ENCODE measurements around the gene DNAH3. TPM values are rescaled to one million over a fixed set of nuclear protein-coding genes. Genes with fewer than 3 reads are reported as not detected.
"Not testable (repeated sequence)": the region's sequence is repeated elsewhere in the genome, so short reads cannot be mapped to it uniquely, and the experiment has no call there.

The DNAH3 gene
- total RNA-seq, 1 experiment from 2014 or later = not detected

DNA sequence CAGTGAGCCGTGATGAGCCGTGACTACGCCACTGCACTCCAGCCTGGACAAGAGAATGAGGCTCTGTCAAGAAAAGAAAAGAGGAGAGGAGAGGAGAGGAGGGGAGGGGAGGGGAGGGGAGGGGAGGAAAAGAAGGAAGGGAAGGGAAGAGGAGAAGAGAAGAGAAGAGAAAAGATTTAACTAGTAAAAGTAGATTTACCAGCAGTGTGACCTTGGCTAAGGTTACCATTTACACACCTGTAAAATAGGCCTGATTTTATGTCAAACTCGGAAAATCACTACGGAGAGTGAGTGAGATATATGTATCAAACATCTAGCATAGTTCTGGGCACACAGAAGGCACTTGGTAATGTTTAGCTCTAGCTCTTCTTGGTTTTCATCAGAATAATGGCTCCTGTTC, 140.8 kb downstream of the DNAH3 start:
- DNase-seq (ENCODE audit: low read depth) = no peak

DNA sequence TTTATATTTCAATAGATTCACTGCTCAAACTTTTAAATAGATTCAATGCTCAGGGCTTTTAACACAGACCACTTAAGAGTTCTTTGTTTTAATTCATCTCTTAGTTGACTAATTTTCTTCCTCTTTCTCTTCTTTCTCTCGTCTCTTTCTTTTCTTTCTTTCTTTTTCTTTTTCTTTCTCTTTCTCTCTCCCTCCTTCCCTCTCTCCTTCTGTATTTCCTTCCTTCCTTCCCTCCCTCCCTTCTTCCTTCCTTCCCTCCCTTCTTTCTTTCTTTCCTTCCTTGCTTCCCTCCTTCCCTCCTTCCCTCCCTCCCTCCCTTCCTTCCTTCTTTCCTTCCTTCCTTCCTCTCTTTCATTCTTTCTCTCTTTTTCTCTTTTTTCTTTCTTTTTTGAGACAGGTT, 145.6 kb downstream of the DNAH3 start:
- DNase-seq (ENCODE audit: low read depth) = no peak

DNA sequence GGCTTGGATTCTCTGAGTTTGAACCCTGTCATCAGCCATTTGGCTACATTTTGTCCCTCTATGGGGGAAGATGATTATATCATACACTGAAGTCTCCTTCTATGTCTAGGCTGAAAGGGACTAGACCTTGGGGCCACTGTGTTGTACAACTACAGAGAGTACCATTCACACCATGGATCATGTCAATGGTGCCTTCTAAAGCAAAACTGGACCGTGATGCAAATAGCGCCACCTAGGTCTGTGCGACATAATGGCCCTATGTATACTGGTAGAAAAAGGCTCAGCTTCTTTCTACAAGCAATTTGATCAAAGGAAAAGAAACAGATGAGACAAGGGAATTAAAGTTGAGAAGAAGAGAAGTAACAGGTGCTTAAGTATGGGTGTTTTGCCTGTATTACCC, 149.4 kb downstream of the DNAH3 start:
- peak; percentile 26 for DNase-seq (ENCODE audit: low read depth)

DNA sequence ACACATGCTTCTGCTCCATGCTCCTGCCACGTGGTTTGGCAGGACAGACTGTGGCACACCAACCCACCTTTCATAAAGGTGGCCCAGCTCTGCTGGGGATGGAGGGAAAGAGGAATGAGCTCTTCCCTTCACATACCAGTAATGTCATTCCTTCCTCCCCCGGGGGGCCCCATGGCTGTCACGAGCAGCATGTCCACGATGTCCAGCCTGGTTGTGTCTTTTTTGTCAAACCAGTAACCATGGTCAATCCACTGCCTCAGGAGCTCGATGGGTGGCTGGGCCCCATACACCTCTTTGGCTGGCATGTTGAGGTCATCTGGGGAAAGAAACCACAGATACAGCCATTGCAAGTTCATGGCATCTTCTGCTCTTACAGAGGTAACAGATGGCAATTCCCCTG, 153.5 kb downstream of the DNAH3 start:
- no peak for DNase-seq (ENCODE audit: low read depth)

DNA sequence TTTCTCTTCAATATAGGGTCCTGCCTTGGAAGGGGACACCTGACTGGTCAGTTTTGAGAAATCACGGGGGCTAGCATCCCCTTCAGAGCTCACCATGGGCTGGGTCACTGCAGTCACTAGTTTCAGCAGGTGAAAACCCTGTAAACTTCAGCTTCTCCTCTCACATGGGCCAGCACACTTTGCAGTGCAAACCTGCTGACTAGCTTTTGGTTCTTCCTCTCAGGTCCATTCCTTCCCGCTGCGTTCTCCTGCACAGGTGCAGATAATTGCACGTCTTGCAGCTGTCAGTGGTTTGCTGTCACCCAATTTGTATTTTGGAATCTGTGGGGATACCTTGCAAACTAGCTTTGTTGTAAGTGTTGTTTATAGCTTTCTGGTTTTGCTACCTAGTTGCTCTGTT, 154.9 kb downstream of the DNAH3 start:
- no peak for DNase-seq (ENCODE audit: low read depth)

DNA sequence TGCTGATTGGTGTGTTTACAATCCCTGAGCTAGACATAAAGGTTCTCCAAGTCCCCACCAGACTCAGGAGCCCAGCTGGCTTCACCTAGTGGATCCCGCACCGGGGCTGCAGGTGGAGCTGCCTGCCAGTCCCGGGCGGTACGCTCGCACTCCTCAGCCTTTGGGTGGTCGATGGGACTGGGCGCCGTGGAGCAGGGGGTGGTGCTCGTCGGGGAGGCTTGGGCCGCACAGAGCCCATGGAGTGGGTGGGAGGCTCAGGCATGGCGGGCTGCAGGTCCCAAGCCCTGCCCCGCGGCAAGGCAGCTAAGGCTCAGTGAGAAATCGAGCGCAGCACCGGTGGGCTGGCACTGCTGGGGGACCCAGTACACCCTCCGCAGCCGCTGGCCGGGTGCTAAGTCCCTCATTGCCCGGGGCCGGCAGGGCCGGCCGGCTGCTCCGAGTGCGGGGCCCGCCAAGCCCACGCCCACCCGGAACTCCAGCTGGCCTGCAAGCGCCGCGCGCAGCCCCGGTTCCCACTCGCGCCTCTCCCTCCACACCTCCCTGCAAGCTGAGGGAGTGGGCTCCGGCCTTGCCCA, 161.1 kb downstream of the DNAH3 start:
- DNase-seq (ENCODE audit: low read depth) = not testable (repeated sequence)

DNA sequence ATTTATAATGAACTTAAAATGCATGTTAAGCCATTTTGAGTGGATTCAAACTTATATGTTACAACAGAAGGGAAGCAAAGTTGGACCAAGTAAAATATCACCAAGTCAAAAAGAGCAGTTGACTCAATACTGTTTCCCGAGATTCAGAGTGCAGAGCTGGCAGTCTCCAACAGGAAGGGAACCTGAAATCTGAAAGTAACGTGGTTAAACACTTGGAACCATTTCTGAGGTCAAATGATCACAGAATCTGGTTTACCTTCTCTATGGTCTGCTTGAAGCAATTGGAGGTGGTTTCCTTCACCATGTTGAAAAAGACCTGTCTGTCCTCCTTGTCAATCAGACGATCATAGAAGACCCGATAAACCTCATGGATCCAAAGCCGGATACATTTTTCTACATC, 163.6 kb downstream of the DNAH3 start:
- DNase-seq (ENCODE audit: low read depth) = no peak

DNA sequence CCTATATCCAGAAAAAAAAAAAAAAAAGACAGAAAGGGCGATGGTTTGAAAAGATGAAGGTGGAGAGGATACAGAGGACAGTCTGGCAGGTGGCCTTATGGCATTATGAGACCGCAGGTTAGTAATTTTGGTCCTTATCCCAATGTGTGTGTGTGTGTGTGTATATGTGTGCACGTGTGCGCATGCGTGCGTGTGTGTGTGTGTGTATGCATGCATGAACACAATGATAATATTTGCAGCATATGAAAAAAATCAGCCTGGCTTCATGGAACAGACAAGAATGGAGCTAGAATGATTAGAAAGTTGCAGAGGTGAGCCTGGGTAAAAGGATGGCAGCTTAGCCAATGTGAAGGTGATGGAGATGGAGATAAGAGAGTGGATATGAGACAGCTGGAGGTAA, 166.6 kb downstream of the DNAH3 start:
- DNase-seq (ENCODE audit: low read depth) = no peak

DNA sequence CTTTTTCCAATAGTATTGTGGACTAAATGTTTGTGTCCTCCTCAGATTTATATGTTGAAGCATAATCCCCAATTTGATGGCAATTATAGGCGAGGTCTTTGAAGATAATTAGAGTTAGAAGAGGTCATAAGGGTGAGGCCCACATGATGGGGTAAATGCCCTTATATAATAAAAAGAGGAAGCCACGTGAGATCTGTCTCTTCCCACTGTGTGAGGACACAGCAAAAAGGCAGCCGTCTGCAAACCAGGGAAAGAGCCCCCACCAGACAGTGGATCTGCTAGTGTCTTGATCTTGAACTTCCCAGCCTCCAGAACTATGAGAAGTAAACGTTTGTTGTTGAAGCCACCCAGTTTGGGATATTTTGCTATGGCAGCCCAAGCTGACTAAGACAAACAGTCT, 174.1 kb downstream of the DNAH3 start:
- DNase-seq (ENCODE audit: low read depth) = no peak

DNA sequence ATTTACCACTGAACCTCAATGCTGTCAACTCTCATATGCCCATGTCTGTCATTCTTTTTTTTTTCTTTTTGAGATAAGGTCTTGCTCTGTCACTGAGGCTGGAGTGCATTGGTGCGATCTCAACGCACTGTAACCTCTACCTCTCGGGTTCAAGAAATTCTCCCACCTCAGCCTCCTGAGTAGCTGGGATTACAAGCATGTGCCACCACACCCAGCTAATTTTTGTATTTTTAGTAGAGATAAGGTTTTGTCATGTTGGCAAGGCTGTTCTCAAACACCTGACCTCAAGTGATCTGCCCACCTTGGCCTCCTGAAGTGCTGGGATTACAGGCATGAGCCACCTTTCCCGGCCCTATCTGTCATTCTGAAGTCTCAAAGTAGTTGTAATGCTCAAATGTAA, 177.4 kb downstream of the DNAH3 start:
- DNase-seq (ENCODE audit: low read depth) = not testable (repeated sequence)

DNA sequence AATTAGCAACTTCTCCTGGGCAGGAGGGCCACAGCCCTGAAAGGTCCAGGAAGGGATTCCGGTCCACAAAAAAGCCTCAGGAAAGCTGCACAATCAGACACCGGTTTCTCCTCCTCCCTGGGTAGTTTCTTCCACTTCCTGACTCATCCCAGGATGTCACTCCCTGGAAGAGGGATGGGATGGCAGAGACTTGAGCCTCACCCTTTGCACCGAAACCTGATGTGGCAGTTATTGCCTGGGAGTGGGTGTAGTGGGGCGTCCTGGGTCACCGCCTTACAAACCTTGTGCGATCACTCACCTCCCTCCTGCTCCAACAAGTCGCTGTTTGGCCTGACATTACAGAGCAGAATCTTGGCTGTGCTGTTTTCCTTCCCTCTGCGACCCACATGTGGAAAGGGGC, 179.2 kb downstream of the DNAH3 start:
- no peak for DNase-seq (ENCODE audit: low read depth)

DNA sequence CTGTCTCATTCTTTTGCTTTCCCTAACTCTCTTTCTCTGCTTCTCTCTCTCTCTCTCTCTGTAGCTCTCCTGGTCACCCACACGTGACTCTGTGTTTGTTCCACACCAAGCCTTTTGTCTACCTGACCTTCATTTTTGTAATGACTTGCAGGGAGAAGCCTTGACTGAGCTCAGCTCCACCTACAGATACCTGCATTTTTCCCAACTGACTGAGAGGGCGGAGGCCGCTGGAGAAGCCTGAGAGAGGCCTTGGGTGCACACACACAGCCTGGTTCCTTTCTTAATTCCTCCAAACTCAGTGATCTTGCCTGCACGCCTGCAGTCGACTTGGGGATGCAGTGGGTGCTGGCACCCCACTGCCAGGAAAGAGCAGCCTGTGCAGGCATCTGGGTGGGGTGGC, 181.3 kb downstream of the DNAH3 start:
- no peak for DNase-seq (ENCODE audit: low read depth)

DNA sequence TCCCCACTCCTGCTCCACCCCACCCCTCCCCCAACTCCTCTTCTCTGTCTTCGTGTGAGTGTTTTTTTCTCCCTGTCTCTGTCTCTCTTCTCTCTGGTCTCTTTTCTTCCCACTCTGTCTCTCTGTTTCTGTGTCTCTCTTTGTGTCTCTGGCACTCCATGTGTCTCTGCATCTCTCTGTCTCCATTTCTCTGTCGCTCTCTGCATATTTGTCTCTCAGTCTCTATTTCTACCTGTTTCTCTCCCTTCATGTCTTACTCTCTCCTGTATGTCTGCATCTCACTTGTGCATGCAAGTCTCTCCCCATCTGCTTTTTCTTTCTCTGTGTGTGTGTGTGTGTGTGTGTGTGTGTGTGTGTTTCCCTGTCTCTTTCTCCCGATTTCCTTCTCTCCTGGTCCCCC, 181.9 kb downstream of the DNAH3 start:
- DNase-seq (ENCODE audit: low read depth) = no peak

DNA sequence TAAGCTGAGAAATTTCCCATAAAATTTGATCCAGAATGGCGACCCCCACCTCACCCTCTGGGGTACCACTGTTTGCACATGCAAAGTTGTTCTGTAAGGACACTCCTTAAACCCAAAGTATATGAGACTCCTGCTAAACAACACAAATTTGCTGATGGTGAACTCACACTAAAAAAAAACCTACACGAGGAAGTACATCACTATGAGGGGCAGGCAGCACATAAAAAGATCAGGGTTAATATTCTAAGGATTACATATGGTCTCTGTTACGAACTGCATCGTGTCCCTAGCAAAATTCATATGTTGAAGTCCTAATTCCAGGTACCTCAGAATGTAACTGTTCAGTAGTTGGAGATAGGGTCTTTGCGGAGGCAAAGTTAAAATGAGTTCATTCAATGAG, 189.7 kb downstream of the DNAH3 start:
- no peak for DNase-seq (ENCODE audit: low read depth)

DNA sequence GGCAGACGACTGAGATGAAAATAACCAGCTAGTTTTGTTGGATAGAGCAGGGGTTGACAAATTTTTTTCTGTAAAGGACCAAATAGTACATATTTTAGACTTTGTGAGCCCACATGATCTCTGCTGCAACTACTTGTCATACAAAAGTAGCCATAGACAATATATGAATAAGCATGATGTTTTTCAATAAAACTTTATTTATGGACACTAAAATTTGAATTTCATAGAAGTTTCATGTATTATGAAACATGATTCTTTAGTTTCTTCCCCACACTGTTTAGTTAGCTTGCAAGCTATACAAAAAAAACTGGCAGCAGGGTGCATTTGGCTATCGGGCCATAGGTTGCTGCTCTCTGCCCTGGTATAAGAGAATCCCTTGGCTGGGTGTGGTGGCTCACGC, 193.5 kb downstream of the DNAH3 start:
- no peak for DNase-seq (ENCODE audit: low read depth)

DNA sequence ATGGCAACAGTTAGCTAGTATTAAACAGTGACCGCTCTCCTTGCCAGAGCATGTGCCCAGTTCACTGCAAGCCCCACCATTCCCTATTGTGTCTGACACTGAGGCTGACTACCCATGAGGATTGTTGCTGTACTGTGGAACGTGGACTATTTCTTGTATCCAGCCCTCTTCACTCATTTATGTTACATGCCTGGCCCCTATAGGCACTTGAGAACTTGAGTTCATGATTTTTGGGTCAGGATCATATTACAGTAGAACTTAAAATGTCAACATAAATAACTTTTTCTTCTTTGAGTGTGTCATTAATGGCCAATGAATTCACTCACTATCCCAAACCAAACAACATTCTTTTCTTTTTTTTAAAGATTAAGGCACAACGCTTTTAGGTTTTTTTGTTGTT, 194.3 kb downstream of the DNAH3 start:
- peak; percentile 16 for DNase-seq (ENCODE audit: low read depth)

DNA sequence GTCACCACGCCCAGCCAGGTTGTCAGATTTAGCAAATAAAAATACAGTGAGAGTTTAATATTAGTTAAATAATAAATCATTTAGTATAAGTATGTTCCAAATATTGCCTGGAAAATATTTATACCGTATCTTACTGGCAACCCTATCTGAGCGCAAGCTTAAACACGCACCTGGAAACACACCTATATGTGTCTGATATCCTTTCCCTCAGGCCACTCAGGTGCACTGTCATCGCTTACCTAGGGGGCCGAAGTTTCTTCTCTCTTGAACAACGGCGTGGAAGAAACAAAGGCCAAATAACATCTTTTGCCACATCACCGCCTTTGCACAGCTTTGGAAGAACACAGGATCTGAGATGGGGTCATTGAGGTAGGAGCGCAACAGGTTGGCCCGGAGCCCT, 196.1 kb downstream of the DNAH3 start:
- no peak for DNase-seq (ENCODE audit: low read depth)

DNA sequence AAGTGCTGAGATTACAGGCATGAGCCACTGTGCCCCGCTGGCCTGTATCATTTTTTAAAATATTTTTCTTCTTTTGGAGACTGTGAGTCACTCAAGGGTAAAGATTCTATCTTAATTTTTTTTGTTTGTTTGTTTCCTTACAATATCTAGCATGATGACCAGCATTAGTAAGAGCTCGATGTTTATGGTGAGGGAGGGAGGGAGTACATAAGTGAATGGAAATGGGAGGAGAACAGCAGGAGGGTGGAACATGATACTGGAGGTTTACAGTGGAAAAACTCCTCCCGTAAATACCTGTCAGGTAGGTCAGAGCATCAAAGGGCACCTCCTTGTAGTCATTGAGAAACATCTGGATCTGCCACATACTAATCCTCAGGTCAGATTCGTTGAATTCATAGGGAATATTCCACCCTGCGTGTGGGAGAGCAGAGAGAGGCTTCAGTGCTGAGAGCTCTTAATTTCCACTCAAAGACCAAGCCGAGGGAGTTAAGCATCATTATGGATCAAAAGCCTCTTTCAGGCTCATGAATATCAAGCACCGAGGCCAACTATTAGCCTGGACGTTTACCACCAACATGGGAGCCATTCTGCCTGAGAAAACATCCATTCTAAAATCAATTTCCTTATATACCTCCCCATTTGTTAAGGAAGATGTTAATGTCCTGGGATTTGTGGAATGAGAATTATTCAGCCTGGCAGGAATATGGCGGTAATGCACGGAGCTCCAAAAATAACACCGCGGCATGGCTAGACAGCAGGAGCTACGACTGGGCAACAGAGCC, 198.3 kb downstream of the DNAH3 start:
- DNase-seq (ENCODE audit: low read depth) = no peak

DNA sequence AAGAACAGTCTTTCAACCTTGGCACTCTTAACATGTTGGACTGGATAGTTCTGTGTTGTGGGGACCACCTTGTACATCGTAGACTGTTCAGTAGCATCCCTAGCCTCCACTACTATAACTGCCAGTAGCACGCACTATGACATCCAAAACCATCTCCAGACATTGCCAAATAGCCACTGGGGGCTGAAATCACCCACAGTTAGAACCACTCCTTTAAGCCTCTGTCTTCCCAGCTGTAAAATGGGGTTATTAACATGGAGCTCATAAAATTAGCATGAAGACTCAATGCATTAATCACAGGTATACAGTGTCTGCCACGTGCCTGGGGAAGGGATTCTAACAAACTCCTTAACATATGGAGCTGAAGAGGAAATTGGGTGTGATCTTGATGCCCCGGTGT, 200.4 kb downstream of the DNAH3 start:
- DNase-seq (ENCODE audit: low read depth) = no peak

DNA sequence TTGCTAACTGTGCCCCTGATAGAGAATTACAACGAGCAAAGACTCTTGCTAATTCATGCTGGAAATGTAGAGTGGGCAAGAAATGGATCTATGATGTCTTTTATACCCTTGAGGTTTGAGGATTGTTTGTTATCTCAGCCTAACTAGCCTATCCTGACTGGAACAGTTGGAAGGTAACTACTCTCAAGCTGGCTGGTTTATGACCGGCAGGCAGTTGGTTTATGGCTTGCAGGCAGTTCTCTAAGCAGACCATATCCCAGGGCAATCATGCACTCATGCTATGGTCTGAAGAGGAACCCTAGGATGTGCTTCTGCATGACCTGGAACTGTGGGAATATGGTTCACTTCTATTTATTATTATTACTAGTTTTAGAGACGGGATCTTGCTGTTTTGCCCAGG, 201.0 kb downstream of the DNAH3 start:
- no peak for DNase-seq (ENCODE audit: low read depth)

DNA sequence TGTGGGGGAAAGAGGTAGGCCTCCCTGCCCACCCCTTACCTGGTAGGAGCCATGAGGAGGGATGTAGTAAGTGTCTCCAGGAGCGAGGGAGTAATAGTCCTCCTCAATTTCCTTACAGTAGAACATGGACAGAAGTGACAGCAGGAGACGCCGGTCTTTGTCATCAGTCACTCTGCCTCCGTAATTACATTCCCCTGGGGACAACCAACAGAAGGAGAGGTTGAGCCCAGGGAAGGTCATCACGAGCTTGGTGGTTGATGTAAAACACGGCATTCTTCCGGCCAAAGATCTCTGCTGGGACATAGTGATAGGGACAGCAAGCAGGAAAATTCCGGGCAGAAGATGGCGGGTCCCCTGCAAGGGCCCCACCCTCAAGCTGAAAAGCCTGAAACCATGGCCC, 202.2 kb downstream of the DNAH3 start:
- no peak for DNase-seq (ENCODE audit: low read depth)

DNA sequence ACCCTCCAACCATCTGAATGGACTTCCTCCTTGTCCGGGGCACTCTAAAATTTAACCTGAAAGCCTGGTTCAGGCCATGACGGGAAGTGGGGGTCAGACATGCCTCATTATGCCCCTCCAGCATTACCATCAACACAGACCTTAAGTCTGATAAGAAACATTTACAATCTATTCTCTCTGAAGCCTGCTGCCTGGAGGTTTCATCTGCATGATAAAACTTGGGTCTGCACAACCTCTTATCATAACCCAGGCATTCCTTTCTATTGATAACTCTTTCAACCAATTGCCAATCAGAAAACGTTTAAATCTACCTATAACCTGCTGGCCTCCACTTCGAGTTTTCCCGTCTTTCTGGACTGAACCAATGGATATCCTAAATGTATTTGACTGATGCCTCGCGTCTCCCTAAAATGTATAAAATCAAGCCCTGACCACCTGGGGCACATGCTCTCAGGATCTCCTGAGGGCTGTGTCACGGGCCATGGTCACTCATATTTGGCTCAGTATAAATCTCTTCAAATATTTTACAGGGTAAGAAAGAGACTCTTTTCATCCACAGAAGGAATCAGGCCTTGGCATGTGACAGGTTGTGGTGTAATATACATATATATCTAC, 204.5 kb downstream of the DNAH3 start:
- DNase-seq (ENCODE audit: low read depth) = no peak

DNA sequence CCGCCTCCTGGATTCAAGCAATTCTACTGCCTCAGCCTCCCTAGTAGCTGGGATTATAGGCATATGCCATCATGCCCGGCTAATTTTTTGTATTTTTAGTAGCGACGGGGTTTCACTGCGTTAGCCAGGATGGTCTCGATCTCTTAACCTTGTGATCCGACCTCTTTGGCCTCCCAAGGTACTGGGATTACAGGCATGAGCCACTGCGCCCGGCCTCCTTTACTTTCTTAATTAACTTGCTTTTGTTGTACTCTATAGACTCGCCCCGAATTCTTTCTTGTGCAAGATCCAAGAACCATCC, 205.1 kb downstream of the DNAH3 start:
- not testable (repeated sequence) for DNase-seq (ENCODE audit: low read depth)
